Central memory CD8-positive, alpha-beta T cell (primary cell): Measurements from ENCODE around the gene TMEM183A.

Source experiments
- ATAC-seq: fragments of 150-1000 bp; cut with Tn5 transposase; replicated peaks from 2 replicates; pipeline ENCODE4 v1.10.0; 2022; ENCODE audit warnings: mild to moderate bottlenecking, moderate FRiP score, moderate number of reproducible peaks; ENCODE audit not compliant: poor library complexity, severe bottlenecking; ENCODE audit errors: extremely low read depth
- DNase-seq, 2 donors: peaks; one replicate each; pipeline ENCODE4 v3.0.0; 2021; ENCODE audit warnings: low spot score in 2 of 2
- H3K27ac Mint-ChIP-seq: one replicate; pipeline ENCODE4 v1.8.0; 2022; ENCODE audit warnings: low read depth, mild to moderate bottlenecking, moderate library complexity, mixed read lengths
- H3K27me3 Mint-ChIP-seq: one replicate; pipeline ENCODE4 v1.8.0; 2022; ENCODE audit warnings: mixed read lengths
- H3K36me3 Mint-ChIP-seq: one replicate; pipeline ENCODE4 v1.8.0; 2022; ENCODE audit warnings: mild to moderate bottlenecking, moderate library complexity, mixed read lengths; ENCODE audit not compliant: insufficient read depth
- H3K4me1 Mint-ChIP-seq: one replicate; pipeline ENCODE4 v1.8.0; 2022; ENCODE audit warnings: mixed read lengths
- H3K4me3 Mint-ChIP-seq: one replicate; pipeline ENCODE4 v1.8.0; 2022; ENCODE audit warnings: mild to moderate bottlenecking, moderate library complexity, mixed read lengths
- H3K9me3 Mint-ChIP-seq: one replicate; pipeline ENCODE4 v1.8.0; 2022; ENCODE audit warnings: mixed read lengths

Gene TMEM183A

DNA sequence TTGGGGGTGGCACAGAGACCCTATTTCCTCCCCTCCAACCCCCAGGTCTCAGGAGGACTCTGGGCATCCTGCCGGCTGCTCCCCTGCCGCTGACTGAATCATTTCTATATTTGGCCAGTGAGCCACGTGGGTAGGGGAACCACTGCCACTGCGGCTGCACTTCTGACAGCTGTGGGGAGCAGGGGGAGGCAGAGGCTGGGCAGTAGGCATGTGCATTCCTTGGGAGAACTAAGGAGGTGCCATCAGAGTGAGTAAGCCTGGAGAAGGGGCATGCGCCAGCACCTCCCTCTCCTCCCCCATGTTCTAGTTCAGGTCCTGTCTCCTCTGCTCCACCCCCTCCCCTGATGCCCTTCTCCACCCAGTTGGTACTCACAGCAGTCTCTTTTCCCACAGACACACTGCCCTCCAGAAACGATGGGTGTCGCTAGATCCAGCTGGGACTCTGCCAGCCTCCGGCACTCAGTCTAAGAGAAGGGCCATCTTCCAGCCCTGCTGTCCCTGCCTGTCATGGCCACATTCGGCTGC lies 31.1 kb downstream of the TMEM183A start:
- DNase-seq (no peak), ATAC-seq (no peak)
- no peak overlapping the region for H3K27ac Mint-ChIP-seq
- peaks cover 23% of the 10 kb centered on the region for H3K27me3 Mint-ChIP-seq
- H3K4me1 Mint-ChIP-seq: peaks cover 8% of the 10 kb centered on the region
- H3K9me3 Mint-ChIP-seq: no peaks in the 10 kb centered on the region
- no peak overlapping the region for H3K4me3 Mint-ChIP-seq
- no peaks in the 10 kb centered on the region for H3K36me3 Mint-ChIP-seq

GRCh38 chr1:203038891-203039608 lies 31.9 kb downstream of the TMEM183A start:
- Mint-ChIP-seq H3K4me3 (no peak overlapping the region), H3K27ac (no peak overlapping the region), H3K36me3 (no peaks in the 10 kb centered on the region), H3K4me1 (peaks cover 8% of the 10 kb centered on the region), H3K9me3 (no peaks in the 10 kb centered on the region), H3K27me3 (peaks cover 26% of the 10 kb centered on the region)
- ATAC-seq (peak; percentile 49), DNase-seq (peak; percentile 20 to 38)

- no peak overlapping the region for H3K4me3 Mint-ChIP-seq
- no peak overlapping the region for H3K27ac Mint-ChIP-seq
- no peaks in the 10 kb centered on the region for H3K36me3 Mint-ChIP-seq
- peaks cover 8% of the 10 kb centered on the region for H3K4me1 Mint-ChIP-seq
- peaks cover 34% of the 10 kb centered on the region for H3K27me3 Mint-ChIP-seq
- ATAC-seq: no peak
- H3K9me3 Mint-ChIP-seq: no peaks in the 10 kb centered on the region
- DNase-seq: no peak
These were observed 32.7 kb downstream of the TMEM183A start for GRCh38 chr1:203039609-203040512.

DNA sequence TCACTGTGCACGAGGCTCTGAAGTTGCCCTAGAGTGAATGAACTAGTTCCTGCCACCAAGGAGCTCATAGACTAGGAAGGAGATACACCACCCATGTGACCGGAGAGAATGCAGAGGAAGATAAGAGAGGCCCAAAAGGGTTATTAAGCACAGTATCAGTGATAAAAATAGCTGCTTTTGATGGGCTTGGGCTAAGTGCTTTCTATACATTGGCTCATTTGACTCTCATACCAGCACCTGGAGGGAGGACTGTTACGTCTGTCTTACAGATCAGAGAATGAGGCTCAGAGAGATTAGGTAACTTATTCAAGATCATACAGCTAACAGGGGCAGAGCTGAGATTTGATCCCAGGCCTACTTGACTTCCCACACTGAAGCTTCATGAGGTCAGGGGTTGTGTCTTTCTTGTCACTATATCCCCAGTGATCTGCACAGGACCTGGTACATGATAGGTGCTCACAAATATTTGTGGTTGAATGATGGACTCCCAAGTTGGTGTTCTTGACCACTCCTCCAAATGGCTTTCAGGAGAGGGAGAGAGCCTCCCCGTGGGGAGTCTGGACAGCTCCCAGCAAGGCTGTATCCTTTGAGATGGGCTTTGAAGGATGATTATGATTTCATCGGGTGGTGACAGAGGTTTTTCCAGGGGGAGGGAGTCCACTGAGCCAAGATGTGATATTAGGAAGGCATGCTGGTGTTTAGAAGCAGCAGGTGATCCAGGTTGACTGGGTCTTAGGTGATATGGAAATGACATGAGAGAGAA lies 33.5 kb downstream of the TMEM183A start:
- Mint-ChIP-seq H3K9me3 (no peaks in the 10 kb centered on the region), H3K27me3 (peaks cover 40% of the 10 kb centered on the region), H3K4me3 (no peak overlapping the region), H3K27ac (no peak overlapping the region), H3K4me1 (peaks cover 8% of the 10 kb centered on the region), H3K36me3 (no peaks in the 10 kb centered on the region)
- ATAC-seq (no peak), DNase-seq (no peak)

DNA sequence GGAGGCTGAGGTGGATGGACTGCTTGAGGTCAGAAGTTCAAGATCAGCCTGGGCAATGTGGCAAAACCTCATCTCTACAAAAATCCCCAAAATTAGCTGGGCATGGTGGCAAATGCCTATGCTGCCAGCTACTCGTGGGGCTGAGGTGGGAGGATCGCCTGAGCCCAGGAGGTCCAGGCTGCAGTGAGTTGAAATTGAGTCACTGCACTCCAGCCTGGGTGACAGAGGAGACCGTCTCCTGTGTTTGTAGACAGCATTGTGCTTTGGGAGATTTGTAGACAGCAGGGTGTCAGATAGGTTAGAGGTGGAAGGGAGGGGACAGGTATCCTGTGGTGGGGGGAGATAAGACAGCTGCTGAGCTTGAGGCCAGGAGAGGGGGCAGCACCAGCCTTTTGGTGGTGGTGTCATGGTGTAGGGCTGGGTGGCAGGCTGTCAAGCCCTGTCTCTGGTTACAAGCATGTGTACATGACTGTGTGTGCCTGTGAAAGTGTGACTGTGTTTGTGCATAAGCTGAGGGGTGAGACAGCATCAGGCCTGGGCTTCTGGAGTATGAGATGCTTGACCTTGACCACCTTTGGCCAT lies 34.3 kb downstream of the TMEM183A start:
- DNase-seq (no peak), ATAC-seq (no peak)
- Mint-ChIP-seq H3K36me3 (no peaks in the 10 kb centered on the region), H3K4me1 (peaks cover 8% of the 10 kb centered on the region), H3K27ac (no peak overlapping the region), H3K9me3 (no peaks in the 10 kb centered on the region), H3K4me3 (no peak overlapping the region), H3K27me3 (peaks cover 40% of the 10 kb centered on the region)

- Mint-ChIP-seq H3K27me3 (peaks cover 45% of the 10 kb centered on the region), H3K4me1 (peaks cover 7% of the 10 kb centered on the region), H3K4me3 (no peak overlapping the region), H3K9me3 (no peaks in the 10 kb centered on the region), H3K27ac (no peak overlapping the region), H3K36me3 (no peaks in the 10 kb centered on the region)
- ATAC-seq: no peak
- no peak for DNase-seq
These were observed 36.8 kb downstream of the TMEM183A start for GRCh38 chr1:203043830-203044545.

- Mint-ChIP-seq H3K36me3 (no peaks in the 10 kb centered on the region), H3K4me1 (no peaks in the 10 kb centered on the region), H3K9me3 (no peaks in the 10 kb centered on the region), H3K27ac (no peak overlapping the region), H3K27me3 (peaks cover 38% of the 10 kb centered on the region), H3K4me3 (no peak overlapping the region)
- ATAC-seq: no peak
- DNase-seq: no peak
These were observed 37.5 kb downstream of the TMEM183A start for GRCh38 chr1:203044546-203045250.

- Mint-ChIP-seq H3K4me1 (no peaks in the 10 kb centered on the region), H3K27ac (no peak overlapping the region), H3K9me3 (no peaks in the 10 kb centered on the region), H3K27me3 (peaks cover 42% of the 10 kb centered on the region), H3K4me3 (no peak overlapping the region), H3K36me3 (no peaks in the 10 kb centered on the region)
- DNase-seq: no peak
- ATAC-seq: no peak
These were observed 38.2 kb downstream of the TMEM183A start for GRCh38 chr1:203045336-203045735.

- no peak for DNase-seq
- ATAC-seq: no peak
- no peaks in the 10 kb centered on the region for H3K4me1 Mint-ChIP-seq
- H3K27me3 Mint-ChIP-seq: peaks cover 48% of the 10 kb centered on the region
- no peaks in the 10 kb centered on the region for H3K9me3 Mint-ChIP-seq
- H3K36me3 Mint-ChIP-seq: no peaks in the 10 kb centered on the region
- H3K4me3 Mint-ChIP-seq: no peak overlapping the region
- H3K27ac Mint-ChIP-seq: no peak overlapping the region
These were observed 38.8 kb downstream of the TMEM183A start for GRCh38 chr1:203045821-203046594.

GRCh38 chr1:203046984-203047630 lies 39.9 kb downstream of the TMEM183A start:
- DNase-seq (no peak), ATAC-seq (no peak)
- no peaks in the 10 kb centered on the region for H3K36me3 Mint-ChIP-seq
- H3K4me1 Mint-ChIP-seq: no peaks in the 10 kb centered on the region
- no peak overlapping the region for H3K27ac Mint-ChIP-seq
- H3K9me3 Mint-ChIP-seq: no peaks in the 10 kb centered on the region
- no peak overlapping the region for H3K4me3 Mint-ChIP-seq
- H3K27me3 Mint-ChIP-seq: peaks cover 59% of the 10 kb centered on the region
